Body of pancreas (tissue), 4 donors: ENCODE measurements around the gene BANK1. TPM values are rescaled to one million over a fixed set of nuclear protein-coding genes. Genes with fewer than 3 reads are reported as not detected.

Source experiments
- ATAC-seq: fragments of 150-250 bp; one replicate; pipeline ENCODE4 v1.9.1; 2016
- DNase-seq, 4 donors: peaks; one replicate each; pipeline ENCODE4 v3.0.0-alpha.2; 2019
- H3K27ac ChIP-seq, 4 donors: fragments of 200-600 bp; sonication (generic); 1 replicate in 3 of 4; 2 replicates in 1 of 4; pipeline versions ENCODE4 v1.5.1 to v1.6.1; 2016 to 2019; ENCODE audit warnings: mild to moderate bottlenecking in 1 of 4, mixed read lengths in 1 of 4, moderate library complexity in 1 of 4
- H3K27me3 ChIP-seq, 2 donors: fragments of 200-600 bp; sonication (generic); one replicate each; pipeline ENCODE4 v1.6.0; 2016; ENCODE audit warnings: mild to moderate bottlenecking in 1 of 2
- H3K36me3 ChIP-seq, 2 donors: fragments of 200-600 bp; sonication (generic); replicated peaks in 1 of 2; 2 replicates each; pipeline ENCODE4 v1.5.1; 2016; ENCODE audit warnings: low read depth in 2 of 2; ENCODE audit not compliant: insufficient read depth in 1 of 2
- H3K4me1 ChIP-seq: fragments of 200-600 bp; sonication (generic); one replicate; pipeline ENCODE4 v1.6.0; 2016
- H3K4me3 ChIP-seq, 2 donors: fragments of 200-600 bp; sonication (generic); 1 replicate in 1 of 2; 2 replicates in 1 of 2; pipeline ENCODE4 v1.5.1; 2016 to 2019
- H3K9me3 ChIP-seq, 3 donors: fragments of 200-600 bp; sonication (generic); 1 replicate in 2 of 3; 2 replicates in 1 of 3; pipeline ENCODE4 v1.5.1; 2016
- CTCF ChIP-seq, 7 experiments: fragments of 450-650 bp in 4 of 7; fragments of 200-600 bp in 3 of 7; sonication (generic) in 3 of 7; IDR thresholded peaks; one replicate each; pipeline ENCODE4 v1.5.1; 2016 to 2019; ENCODE audit warnings: antibody characterized with exemption in 7 of 7
- POLR2A ChIP-seq, 3 donors: fragments of 450-650 bp; IDR thresholded peaks; one replicate each; pipeline ENCODE4 v1.6.1; 2016; ENCODE audit warnings: antibody characterized with exemption in 3 of 3, mild to moderate bottlenecking in 2 of 3
- WGBS, 2 donors: methylation state at CpG; one replicate each; pipeline ENCODE4 v1.1.5; 2017; 5-methylcytosine and 5-hydroxymethylcytosine counted together
- intact Hi-C: fragments of 100-400 bp; cut with DNase I; formaldehyde crosslinking; loops from one replicate; pipeline ENCODE4 v1.15.1; 2023
- total RNA-seq, 2 donors: library from RNA; depleted of rRNA; stranded (reverse); fragments of >200 nt; gene quantifications; one replicate each; pipeline ENCODE4 v1.1.0, GENCODE V29; 2016

The BANK1 gene
- total RNA-seq, 2 donors from 2014 or later = 1.0 to 2.0 TPM

- no peaks in the 10 kb centered on the region for H3K27me3 ChIP-seq
- H3K4me3 ChIP-seq = no peak overlapping the region
- DNase-seq (peak in 1 of 4 donors; percentile 2), ATAC-seq (no peak)
- H3K36me3 ChIP-seq = no peaks in the 10 kb centered on the region
- H3K9me3 ChIP-seq = no peaks in the 10 kb centered on the region
- intact Hi-C loops = no loop called here
- H3K27ac ChIP-seq = no peak overlapping the region
- no peak for TF ChIP-seq CTCF (IDR thresholded peaks at IDR 0.05)
- TF ChIP-seq POLR2A (IDR thresholded peaks at IDR 0.05) = no peak
- H3K4me1 ChIP-seq = peaks cover 13% of the 10 kb centered on the region
- 24 to 27% methylated on average over 4 of the region's 4 CpGs for WGBS, 2 donors
These were observed 164.6 kb downstream of the BANK1 start for GRCh38 chr4:101954975-101955678.

- no peak overlapping the region for H3K27ac ChIP-seq
- intact Hi-C loops = no loop called here
- H3K4me3 ChIP-seq = no peak overlapping the region
- no peak for TF ChIP-seq CTCF (IDR thresholded peaks at IDR 0.05)
- no peaks in the 10 kb centered on the region for H3K27me3 ChIP-seq
- H3K9me3 ChIP-seq = no peaks in the 10 kb centered on the region
- WGBS, 2 donors = 64 to 65% methylated on average over 4 of the region's 4 CpGs
- ATAC-seq (no peak), DNase-seq (no peak)
- H3K4me1 ChIP-seq = peaks cover 13% of the 10 kb centered on the region
- no peaks in the 10 kb centered on the region for H3K36me3 ChIP-seq
These were observed 165.7 kb downstream of the BANK1 start for GRCh38 chr4:101956068-101956825.

- 77 to 84% methylated on average over 3 of the region's 3 CpGs for WGBS, 2 donors
- ATAC-seq = no peak
- TF ChIP-seq CTCF (IDR thresholded peaks at IDR 0.05) (no peak), POLR2A (IDR thresholded peaks at IDR 0.05) (no peak)
- no peaks in the 10 kb centered on the region for H3K27me3 ChIP-seq
- no peak overlapping the region for H3K4me3 ChIP-seq
- peaks cover 4% of the 10 kb centered on the region for H3K4me1 ChIP-seq
- no peaks in the 10 kb centered on the region for H3K36me3 ChIP-seq
- DNase-seq = peak in 1 of 4 donors; percentile 1
- H3K9me3 ChIP-seq = no peaks in the 10 kb centered on the region
- H3K27ac ChIP-seq = no peak overlapping the region
- intact Hi-C loops = no loop called here
These were observed 168.0 kb downstream of the BANK1 start for GRCh38 chr4:101958547-101958946.

- TF ChIP-seq CTCF (IDR thresholded peaks at IDR 0.05) (no peak), POLR2A (IDR thresholded peaks at IDR 0.05) (no peak)
- DNase-seq = no peak
- no peaks in the 10 kb centered on the region for H3K36me3 ChIP-seq
- no peaks in the 10 kb centered on the region for H3K9me3 ChIP-seq
- no peak overlapping the region for H3K4me3 ChIP-seq
- no peak for ATAC-seq
- intact Hi-C loops = no loop called here
- WGBS, 2 donors = 83 to 88% methylated on average over 4 of the region's 4 CpGs
- no peaks in the 10 kb centered on the region for H3K27me3 ChIP-seq
- no peak overlapping the region for H3K27ac ChIP-seq
- no peaks in the 10 kb centered on the region for H3K4me1 ChIP-seq
These were observed 169.9 kb downstream of the BANK1 start for GRCh38 chr4:101960431-101960830.
